Measurements from ENCODE around the gene DNAJC15.

DNA sequence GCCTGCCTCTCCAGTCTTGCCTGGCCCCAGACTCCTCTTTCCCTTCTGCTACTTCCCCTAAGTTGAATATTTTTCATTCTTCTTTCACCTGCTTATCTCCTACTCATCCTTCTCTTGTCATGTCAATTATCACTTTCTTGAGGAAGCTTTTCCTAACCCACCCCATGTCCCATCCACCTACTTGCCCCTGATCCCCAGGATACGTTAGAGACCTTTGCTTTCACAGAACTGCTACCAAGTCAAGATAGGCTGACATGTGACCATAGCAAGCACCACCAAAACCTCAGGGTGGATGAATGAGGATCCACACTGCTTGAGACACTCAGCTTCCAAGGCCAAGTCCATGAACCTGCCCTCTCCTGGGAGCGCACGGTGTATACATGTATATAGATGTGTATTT, 131.5 kb downstream of the DNAJC15 start:
- TF ChIP-seq, protein P1, sequence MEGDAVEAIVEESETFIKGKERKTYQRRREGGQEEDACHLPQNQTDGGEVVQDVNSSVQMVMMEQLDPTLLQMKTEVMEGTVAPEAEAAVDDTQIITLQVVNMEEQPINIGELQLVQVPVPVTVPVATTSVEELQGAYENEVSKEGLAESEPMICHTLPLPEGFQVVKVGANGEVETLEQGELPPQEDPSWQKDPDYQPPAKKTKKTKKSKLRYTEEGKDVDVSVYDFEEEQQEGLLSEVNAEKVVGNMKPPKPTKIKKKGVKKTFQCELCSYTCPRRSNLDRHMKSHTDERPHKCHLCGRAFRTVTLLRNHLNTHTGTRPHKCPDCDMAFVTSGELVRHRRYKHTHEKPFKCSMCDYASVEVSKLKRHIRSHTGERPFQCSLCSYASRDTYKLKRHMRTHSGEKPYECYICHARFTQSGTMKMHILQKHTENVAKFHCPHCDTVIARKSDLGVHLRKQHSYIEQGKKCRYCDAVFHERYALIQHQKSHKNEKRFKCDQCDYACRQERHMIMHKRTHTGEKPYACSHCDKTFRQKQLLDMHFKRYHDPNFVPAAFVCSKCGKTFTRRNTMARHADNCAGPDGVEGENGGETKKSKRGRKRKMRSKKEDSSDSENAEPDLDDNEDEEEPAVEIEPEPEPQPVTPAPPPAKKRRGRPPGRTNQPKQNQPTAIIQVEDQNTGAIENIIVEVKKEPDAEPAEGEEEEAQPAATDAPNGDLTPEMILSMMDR (IDR thresholded peaks at IDR 0.05), result no peak
- TF ChIP-seq POLR2AphosphoS5 (IDR thresholded peaks at IDR 0.05) (no peak), POLR2A (IDR thresholded peaks at IDR 0.05) (no peak), EP300 (IDR thresholded peaks at IDR 0.05; ENCODE audit: low read depth) (no peak)

All from transverse colon (tissue), 4 donors.